ENCODE measurements around the gene C1orf210. TPM values are rescaled to one million over a fixed set of nuclear protein-coding genes. Genes with fewer than 3 reads are reported as not detected.

The C1orf210 gene
- total and polyA plus RNA-seq, 2 experiments from 2014 or later, result 32.3 to 47.4 TPM

GRCh38 chr1:43252225-43252624 lies 33.2 kb downstream of the C1orf210 start:
- H3K4me3 ChIP-seq, result no peak overlapping the region
- WGBS (ENCODE audit: low lambda C conversion rate, missing lambda C conversion rate), result 71% methylated on average over 1 of the region's 1 CpG
- H3K9me2 ChIP-seq (replicated peaks; ENCODE audit: insufficient read depth), result no peaks in the 10 kb centered on the region
- H3K27me3 ChIP-seq, result no peaks in the 10 kb centered on the region
- no peak overlapping the region for H3K4me2 ChIP-seq
- no peaks in the 10 kb centered on the region for H3K9me3 ChIP-seq (ENCODE audit: low read depth)
- no peaks in the 10 kb centered on the region for H4K20me1 ChIP-seq (ENCODE audit: insufficient read depth, poor library complexity, severe bottlenecking)
- no peaks in the 10 kb centered on the region for H3K4me1 ChIP-seq (ENCODE audit: insufficient read depth)
- no peak for TF ChIP-seq EZH2 (IDR thresholded peaks at IDR 0.05; ENCODE audit: borderline replicate concordance)
- TF ChIP-seq EZH2phosphoT487 (IDR thresholded peaks at IDR 0.05; ENCODE audit: low read depth, severe bottlenecking, unreplicated experiment), result no peak
- no peak for TF ChIP-seq CTCF (IDR thresholded peaks at IDR 0.05; ENCODE audit: poor library complexity)
- DNase-seq (ENCODE audit: low spot score), result no peak
- no peaks in the 10 kb centered on the region for H3K79me2 ChIP-seq
- H3K36me3 ChIP-seq (replicated peaks; ENCODE audit: insufficient read depth, low read depth), result no peaks in the 10 kb centered on the region
- no peak overlapping the region for H3K27ac ChIP-seq
- no peak overlapping the region for H2AFZ ChIP-seq

GRCh38 chr1:43251024-43251423 lies 34.4 kb downstream of the C1orf210 start:
- Histone ChIP-seq H3K9me2 (replicated peaks; ENCODE audit: insufficient read depth) (no peaks in the 10 kb centered on the region), H3K4me1 (ENCODE audit: insufficient read depth) (no peaks in the 10 kb centered on the region), H3K36me3 (replicated peaks; ENCODE audit: insufficient read depth, low read depth) (no peaks in the 10 kb centered on the region), H4K20me1 (ENCODE audit: insufficient read depth, poor library complexity, severe bottlenecking) (no peaks in the 10 kb centered on the region), H3K27ac (no peak overlapping the region), H3K27me3 (no peaks in the 10 kb centered on the region), H2AFZ (no peak overlapping the region), H3K4me3 (no peak overlapping the region), H3K9me3 (ENCODE audit: low read depth) (no peaks in the 10 kb centered on the region), H3K4me2 (no peak overlapping the region), H3K79me2 (no peaks in the 10 kb centered on the region)
- WGBS (ENCODE audit: low lambda C conversion rate, missing lambda C conversion rate), result 91% methylated on average over 5 of the region's 5 CpGs
- no peak for TF ChIP-seq CTCF (IDR thresholded peaks at IDR 0.05; ENCODE audit: poor library complexity)
- TF ChIP-seq EZH2 (IDR thresholded peaks at IDR 0.05; ENCODE audit: borderline replicate concordance), result no peak
- no peak for TF ChIP-seq EZH2phosphoT487 (IDR thresholded peaks at IDR 0.05; ENCODE audit: low read depth, severe bottlenecking, unreplicated experiment)
- DNase-seq (ENCODE audit: low spot score), result no peak

- Histone ChIP-seq H3K9me2 (replicated peaks; ENCODE audit: insufficient read depth) (no peaks in the 10 kb centered on the region), H3K4me1 (ENCODE audit: insufficient read depth) (no peaks in the 10 kb centered on the region), H3K4me2 (no peak overlapping the region), H3K27ac (no peak overlapping the region), H3K4me3 (no peak overlapping the region), H3K36me3 (replicated peaks; ENCODE audit: insufficient read depth, low read depth) (no peaks in the 10 kb centered on the region), H2AFZ (no peak overlapping the region), H4K20me1 (ENCODE audit: insufficient read depth, poor library complexity, severe bottlenecking) (no peaks in the 10 kb centered on the region), H3K9me3 (ENCODE audit: low read depth) (no peaks in the 10 kb centered on the region), H3K79me2 (no peaks in the 10 kb centered on the region), H3K27me3 (no peaks in the 10 kb centered on the region)
- WGBS (ENCODE audit: low lambda C conversion rate, missing lambda C conversion rate), result 81% methylated on average over 3 of the region's 3 CpGs
- no peak for TF ChIP-seq EZH2phosphoT487 (IDR thresholded peaks at IDR 0.05; ENCODE audit: low read depth, severe bottlenecking, unreplicated experiment)
- no peak for TF ChIP-seq EZH2 (IDR thresholded peaks at IDR 0.05; ENCODE audit: borderline replicate concordance)
- DNase-seq (ENCODE audit: low spot score), result no peak
Measured at GRCh38 chr1:43250351-43250761, 35.0 kb downstream of the C1orf210 start.

- Histone ChIP-seq H3K79me2 (no peaks in the 10 kb centered on the region), H2AFZ (no peak overlapping the region), H3K9me3 (ENCODE audit: low read depth) (no peaks in the 10 kb centered on the region), H3K4me1 (ENCODE audit: insufficient read depth) (no peaks in the 10 kb centered on the region), H3K27me3 (no peaks in the 10 kb centered on the region), H3K36me3 (replicated peaks; ENCODE audit: insufficient read depth, low read depth) (no peaks in the 10 kb centered on the region), H3K9me2 (replicated peaks; ENCODE audit: insufficient read depth) (no peaks in the 10 kb centered on the region), H3K4me3 (no peak overlapping the region), H4K20me1 (ENCODE audit: insufficient read depth, poor library complexity, severe bottlenecking) (no peaks in the 10 kb centered on the region), H3K27ac (no peak overlapping the region), H3K4me2 (no peak overlapping the region)
- no peak for DNase-seq (ENCODE audit: low spot score)
- WGBS (ENCODE audit: low lambda C conversion rate, missing lambda C conversion rate), result 93% methylated on average over 6 of the region's 6 CpGs
- TF ChIP-seq CTCF (IDR thresholded peaks at IDR 0.05; ENCODE audit: poor library complexity) (no peak), EZH2phosphoT487 (IDR thresholded peaks at IDR 0.05; ENCODE audit: low read depth, severe bottlenecking, unreplicated experiment) (no peak), EZH2 (IDR thresholded peaks at IDR 0.05; ENCODE audit: borderline replicate concordance) (no peak)
Measured at GRCh38 chr1:43247256-43247921, 38.0 kb downstream of the C1orf210 start.
